ENCODE data around the gene SLC25A12. TPM values are rescaled to one million over a fixed set of nuclear protein-coding genes. Genes with fewer than 3 reads are reported as not detected.
A peak's percentile ranks its signal among the peaks of the same experiment; 100 is the strongest.
"Not testable (repeated sequence)": the region's sequence is repeated elsewhere in the genome, so short reads cannot be mapped to it uniquely, and the experiment has no call there.

Gene SLC25A12
- total RNA-seq, 2 experiments from 2014 or later, result 24.5 to 25.5 TPM

GRCh38 chr2:171902840-171903420, 8.9 kb upstream of the SLC25A12 start:
- H3K27ac Mint-ChIP-seq, result no peak overlapping the region
- H3K9me3 Mint-ChIP-seq, result no peaks in the 10 kb centered on the region
- no peaks in the 10 kb centered on the region for H3K36me3 Mint-ChIP-seq
- no peak overlapping the region for H3K4me3 Mint-ChIP-seq
- DNase-seq, result no peak
- no peaks in the 10 kb centered on the region for H3K27me3 Mint-ChIP-seq
- no peaks in the 10 kb centered on the region for H3K4me1 Mint-ChIP-seq

- H3K27me3 Mint-ChIP-seq, H3K9me3 Mint-ChIP-seq, H3K4me3 Mint-ChIP-seq, DNase-seq, H3K36me3 Mint-ChIP-seq, H3K27ac Mint-ChIP-seq, H3K4me1 Mint-ChIP-seq: not testable (repeated sequence)
These were observed 5.7 kb upstream of the SLC25A12 start for GRCh38 chr2:171899623-171900282.

- no peak overlapping the region for H3K4me3 Mint-ChIP-seq
These were observed 1.7 kb upstream of the SLC25A12 start for GRCh38 chr2:171895786-171896185.

GRCh38 chr2:171894612-171894947, 536 bp upstream of the SLC25A12 start:
- Mint-ChIP-seq H3K4me3 (peak overlapping the region; percentile 77), H3K9me3 (no peaks in the 10 kb centered on the region), H3K27me3 (no peaks in the 10 kb centered on the region), H3K36me3 (peaks cover 23% of the 10 kb centered on the region), H3K4me1 (peaks cover 28% of the 10 kb centered on the region), H3K27ac (peak overlapping the region; percentile 65)
- no peak for DNase-seq

More at GRCh38 chr2:171895786-171896185, 1.7 kb upstream of the SLC25A12 start:
- DNase-seq, result no peak
- Mint-ChIP-seq H3K27ac (no peak overlapping the region), H3K36me3 (peaks cover 15% of the 10 kb centered on the region), H3K4me1 (peaks cover 21% of the 10 kb centered on the region), H3K9me3 (no peaks in the 10 kb centered on the region), H3K27me3 (no peaks in the 10 kb centered on the region)

- H3K27me3 Mint-ChIP-seq, result no peaks in the 10 kb centered on the region
- H3K9me3 Mint-ChIP-seq, result no peaks in the 10 kb centered on the region
- no peak for DNase-seq
- peaks cover 32% of the 10 kb centered on the region for H3K4me1 Mint-ChIP-seq
- peak overlapping the region; percentile 98 for H3K4me3 Mint-ChIP-seq
- H3K27ac Mint-ChIP-seq, result peak overlapping the region; percentile 89
- peaks cover 29% of the 10 kb centered on the region for H3K36me3 Mint-ChIP-seq
These were observed 734 bp downstream of the SLC25A12 start for GRCh38 chr2:171893196-171893823.

- Mint-ChIP-seq H3K27me3 (no peaks in the 10 kb centered on the region), H3K36me3 (peaks cover 33% of the 10 kb centered on the region), H3K27ac (no peak overlapping the region), H3K4me1 (peaks cover 31% of the 10 kb centered on the region), H3K9me3 (no peaks in the 10 kb centered on the region), H3K4me3 (no peak overlapping the region)
- DNase-seq, result no peak
These were observed 4.2 kb downstream of the SLC25A12 start for GRCh38 chr2:171889808-171890207.

- H3K36me3 Mint-ChIP-seq, result peaks cover 36% of the 10 kb centered on the region
- peaks cover 26% of the 10 kb centered on the region for H3K4me1 Mint-ChIP-seq
- DNase-seq, result no peak
- no peak overlapping the region for H3K4me3 Mint-ChIP-seq
- H3K27me3 Mint-ChIP-seq, result no peaks in the 10 kb centered on the region
- no peaks in the 10 kb centered on the region for H3K9me3 Mint-ChIP-seq
- no peak overlapping the region for H3K27ac Mint-ChIP-seq
These were observed 4.7 kb downstream of the SLC25A12 start for GRCh38 chr2:171889333-171889732.

- no peak overlapping the region for H3K27ac Mint-ChIP-seq
- H3K4me1 Mint-ChIP-seq, result peaks cover 30% of the 10 kb centered on the region
- no peak overlapping the region for H3K4me3 Mint-ChIP-seq
- no peaks in the 10 kb centered on the region for H3K27me3 Mint-ChIP-seq
- DNase-seq, result no peak
- no peaks in the 10 kb centered on the region for H3K9me3 Mint-ChIP-seq
- H3K36me3 Mint-ChIP-seq, result peaks cover 7% of the 10 kb centered on the region
These were observed 10.7 kb downstream of the SLC25A12 start for GRCh38 chr2:171883275-171883893.

GRCh38 chr2:171882089-171882769, 11.8 kb downstream of the SLC25A12 start:
- no peaks in the 10 kb centered on the region for H3K9me3 Mint-ChIP-seq
- H3K27ac Mint-ChIP-seq, result no peak overlapping the region
- H3K36me3 Mint-ChIP-seq, result peaks cover 6% of the 10 kb centered on the region

GRCh38 chr2:171880774-171881173, 13.3 kb downstream of the SLC25A12 start:
- Mint-ChIP-seq H3K4me1 (peaks cover 34% of the 10 kb centered on the region), H3K4me3 (no peak overlapping the region), H3K27me3 (no peaks in the 10 kb centered on the region)

More at GRCh38 chr2:171882089-171882769, 11.8 kb downstream of the SLC25A12 start:
- H3K27me3 Mint-ChIP-seq, result no peaks in the 10 kb centered on the region
- H3K4me3 Mint-ChIP-seq, result no peak overlapping the region
- no peak for DNase-seq
- H3K4me1 Mint-ChIP-seq, result peaks cover 34% of the 10 kb centered on the region

GRCh38 chr2:171879865-171880264, 14.2 kb downstream of the SLC25A12 start:
- no peaks in the 10 kb centered on the region for H3K27me3 Mint-ChIP-seq
- peaks cover 34% of the 10 kb centered on the region for H3K4me1 Mint-ChIP-seq
- peaks cover 12% of the 10 kb centered on the region for H3K36me3 Mint-ChIP-seq
- no peak overlapping the region for H3K4me3 Mint-ChIP-seq
- no peak overlapping the region for H3K27ac Mint-ChIP-seq
- peaks cover 4% of the 10 kb centered on the region for H3K9me3 Mint-ChIP-seq
- DNase-seq, result no peak

More at GRCh38 chr2:171880774-171881173, 13.3 kb downstream of the SLC25A12 start:
- H3K9me3 Mint-ChIP-seq, result no peaks in the 10 kb centered on the region
- peaks cover 5% of the 10 kb centered on the region for H3K36me3 Mint-ChIP-seq
- DNase-seq, result no peak
- no peak overlapping the region for H3K27ac Mint-ChIP-seq

GRCh38 chr2:171878481-171878993, 15.5 kb downstream of the SLC25A12 start:
- no peak overlapping the region for H3K27ac Mint-ChIP-seq
- H3K36me3 Mint-ChIP-seq, result peaks cover 15% of the 10 kb centered on the region
- H3K27me3 Mint-ChIP-seq, result no peaks in the 10 kb centered on the region
- DNase-seq, result no peak
- peaks cover 33% of the 10 kb centered on the region for H3K4me1 Mint-ChIP-seq
- peaks cover 4% of the 10 kb centered on the region for H3K9me3 Mint-ChIP-seq
- no peak overlapping the region for H3K4me3 Mint-ChIP-seq

GRCh38 chr2:171874963-171875362, 19.1 kb downstream of the SLC25A12 start:
- Mint-ChIP-seq H3K4me1 (peaks cover 19% of the 10 kb centered on the region), H3K36me3 (peaks cover 29% of the 10 kb centered on the region), H3K4me3 (no peak overlapping the region), H3K9me3 (peaks cover 4% of the 10 kb centered on the region), H3K27ac (no peak overlapping the region), H3K27me3 (no peaks in the 10 kb centered on the region)
- no peak for DNase-seq

- H3K9me3 Mint-ChIP-seq, result peaks cover 4% of the 10 kb centered on the region
- no peak overlapping the region for H3K4me3 Mint-ChIP-seq
- H3K36me3 Mint-ChIP-seq, result peaks cover 29% of the 10 kb centered on the region
- DNase-seq, result no peak
- H3K27me3 Mint-ChIP-seq, result no peaks in the 10 kb centered on the region
- no peak overlapping the region for H3K27ac Mint-ChIP-seq
- peaks cover 15% of the 10 kb centered on the region for H3K4me1 Mint-ChIP-seq
These were observed 19.5 kb downstream of the SLC25A12 start for GRCh38 chr2:171874517-171874916.

Data from activated naive CD8-positive, alpha-beta T cell treated with anti-CD3 and anti-CD28 coated beads for 36 hours (primary cell).